Ishikawa (cell line): ENCODE data around the gene IL6R.

Source experiments
- CREB1 ChIP-seq: IDR thresholded peaks from 2 replicates; pipeline ENCODE4 v1.6.1; 2012; ENCODE audit warnings: low read depth
- EP300 ChIP-seq: IDR thresholded peaks from 2 replicates; pipeline ENCODE4 v1.6.1; 2012; ENCODE audit warnings: borderline replicate concordance
- FOXM1 ChIP-seq: IDR thresholded peaks from 2 replicates; pipeline ENCODE4 v1.6.1; 2012; ENCODE audit warnings: low read depth, borderline replicate concordance
- MAX ChIP-seq: IDR thresholded peaks from 2 replicates; pipeline ENCODE4 v1.6.1; 2012
- NFIC ChIP-seq: IDR thresholded peaks from 2 replicates; pipeline ENCODE4 v1.6.1; 2012
- RAD21 ChIP-seq: IDR thresholded peaks from 2 replicates; pipeline ENCODE4 v1.6.1; 2012; ENCODE audit warnings: low read depth
- REST ChIP-seq: IDR thresholded peaks from 2 replicates; pipeline ENCODE4 v1.6.1; 2012; ENCODE audit warnings: low read depth, mild to moderate bottlenecking
- TAF1 ChIP-seq: IDR thresholded peaks from 2 replicates; pipeline ENCODE4 v1.6.1; 2012; ENCODE audit warnings: low read depth, mild to moderate bottlenecking
- TCF12 ChIP-seq: IDR thresholded peaks from 2 replicates; pipeline ENCODE4 v1.6.1; 2012; ENCODE audit warnings: low read depth
- TEAD4 ChIP-seq: IDR thresholded peaks from 2 replicates; pipeline ENCODE4 v1.6.1; 2012
- YY1 ChIP-seq: IDR thresholded peaks from 2 replicates; pipeline ENCODE4 v1.6.1; 2012; ENCODE audit warnings: low read depth

GRCh38 chr1:154474802-154475201 is 69.7 kb downstream of the IL6R start:
- TF ChIP-seq NFIC (peak; percentile 63; the same call in 1 of the 2 replicates), EP300 (peak; percentile 13; the same call in 1 of the 2 replicates), FOXM1 (no peak), CREB1 (no peak), RAD21 (no peak), YY1 (no peak), TEAD4 (0 out of 2 replicates have a peak, but pooled peaks have one; percentile 19), TCF12 (no peak), REST (no peak), MAX (no peak), TAF1 (no peak)
